Parathyroid adenoma (tissue), 2 donors: ENCODE results near the gene IFT80.
A peak's percentile ranks its signal among the peaks of the same experiment; 100 is the strongest.

Experiments used
- H2AFZ ChIP-seq: fragments of 300-600 bp; sonication (generic); one replicate; pipeline ENCODE4 v1.7.0; 2017; ENCODE audit warnings: antibody characterized with exemption, mild to moderate bottlenecking
- H3K27ac ChIP-seq: fragments of 300-600 bp; sonication (generic); one replicate; pipeline ENCODE4 v1.7.0; 2017
- H3K27me3 ChIP-seq: fragments of 300-600 bp; sonication (generic); one replicate; pipeline ENCODE4 v1.7.0; 2017; ENCODE audit warnings: low read length; ENCODE audit not compliant: control insufficient read depth, insufficient read depth
- H3K36me3 ChIP-seq: fragments of 300-600 bp; sonication (generic); one replicate; pipeline ENCODE4 v1.7.0; 2017; ENCODE audit warnings: low read length; ENCODE audit not compliant: control insufficient read depth, insufficient read depth
- H3K4me1 ChIP-seq: fragments of 300-600 bp; sonication (generic); one replicate; pipeline ENCODE4 v1.7.0; 2017; ENCODE audit warnings: control low read depth
- H3K4me2 ChIP-seq: fragments of 300-600 bp; sonication (generic); one replicate; pipeline ENCODE4 v1.7.0; 2017; ENCODE audit warnings: low read length
- H3K4me3 ChIP-seq: fragments of 300-600 bp; sonication (generic); one replicate; pipeline ENCODE4 v1.7.0; 2017; ENCODE audit warnings: low read depth, low read length
- H3K79me2 ChIP-seq: fragments of 300-600 bp; sonication (generic); one replicate; pipeline ENCODE4 v1.7.0; 2017; ENCODE audit warnings: control low read depth
- H3K9ac ChIP-seq: fragments of 300-600 bp; sonication (generic); one replicate; pipeline ENCODE4 v1.7.0; 2017; ENCODE audit warnings: mild to moderate bottlenecking
- H3K9me3 ChIP-seq: fragments of 300-600 bp; sonication (generic); one replicate; pipeline ENCODE4 v1.7.0; 2017; ENCODE audit warnings: low read length; ENCODE audit not compliant: control insufficient read depth
- TF ChIP-seq, protein P1 (sequence below): fragments of 300-600 bp; sonication (generic); IDR thresholded peaks from one replicate; pipeline ENCODE4 v1.7.0; 2017; ENCODE audit warnings: antibody characterized with exemption, mild to moderate bottlenecking
- donor health status: primary hyperparathyroidism.

Gene IFT80

DNA sequence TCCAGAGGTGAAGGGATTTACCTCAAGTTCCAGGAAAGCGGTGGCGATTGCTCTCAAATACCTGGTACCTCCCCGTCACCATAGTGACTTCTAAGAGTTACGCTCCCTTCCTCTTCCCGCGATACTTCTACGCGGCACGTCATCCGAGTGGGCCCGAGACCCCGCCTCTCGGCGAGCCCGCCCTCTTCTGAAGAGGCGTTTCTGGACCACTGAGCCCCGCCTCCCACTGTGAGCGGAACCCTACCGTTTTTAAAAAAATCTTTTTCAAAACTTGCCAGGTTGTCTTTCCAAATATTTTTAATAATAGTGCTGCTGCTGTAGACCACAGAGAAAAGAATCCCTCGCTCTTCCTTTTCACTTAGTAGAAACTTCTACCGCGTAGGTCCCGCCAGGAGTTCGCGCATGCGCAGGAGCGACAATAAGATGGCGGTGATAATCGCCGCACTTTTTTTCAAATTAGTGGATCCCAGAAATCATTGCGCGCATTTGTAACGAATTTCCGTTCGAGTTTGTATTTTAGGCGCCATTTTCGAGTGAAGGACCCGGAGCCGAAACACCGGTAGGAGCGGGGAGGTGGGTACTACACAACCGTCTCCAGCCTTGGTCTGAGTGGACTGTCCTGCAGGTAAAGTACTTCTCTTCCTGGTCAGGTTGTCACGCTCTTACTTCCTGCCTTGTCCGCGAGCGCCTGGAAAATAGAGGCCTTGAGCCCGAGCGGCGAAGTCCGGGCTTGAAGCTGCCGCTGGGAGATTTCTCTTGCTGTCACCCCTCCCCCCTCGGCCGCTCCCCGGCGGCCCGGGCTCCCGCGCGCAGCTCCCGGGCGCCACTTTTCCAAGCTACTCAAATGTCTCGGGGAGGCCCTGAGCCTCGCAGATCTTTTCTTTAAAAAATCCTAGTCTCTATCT lies at the start of gene IFT80, which contains the start of gene SMC4:
Gene IFT80 (minus strand): TSS at position 101 of the 905 bp plus-strand sequence. CDS start 14,625 bp downstream, outside the sequence.
Gene SMC4 (plus strand): TSS at position 526 of the 905 bp plus-strand sequence. CDS start 1,177 bp downstream, outside the sequence.
- H3K27ac ChIP-seq = peak within 1 kb of the TSS; percentile 84
- peak within 1 kb of the TSS; percentile 72 for H3K4me2 ChIP-seq
- peak within 1 kb of the TSS; percentile 75 for H3K4me3 ChIP-seq
- H3K9ac ChIP-seq = no peak within 1 kb of the TSS
- TF ChIP-seq, protein P1, sequence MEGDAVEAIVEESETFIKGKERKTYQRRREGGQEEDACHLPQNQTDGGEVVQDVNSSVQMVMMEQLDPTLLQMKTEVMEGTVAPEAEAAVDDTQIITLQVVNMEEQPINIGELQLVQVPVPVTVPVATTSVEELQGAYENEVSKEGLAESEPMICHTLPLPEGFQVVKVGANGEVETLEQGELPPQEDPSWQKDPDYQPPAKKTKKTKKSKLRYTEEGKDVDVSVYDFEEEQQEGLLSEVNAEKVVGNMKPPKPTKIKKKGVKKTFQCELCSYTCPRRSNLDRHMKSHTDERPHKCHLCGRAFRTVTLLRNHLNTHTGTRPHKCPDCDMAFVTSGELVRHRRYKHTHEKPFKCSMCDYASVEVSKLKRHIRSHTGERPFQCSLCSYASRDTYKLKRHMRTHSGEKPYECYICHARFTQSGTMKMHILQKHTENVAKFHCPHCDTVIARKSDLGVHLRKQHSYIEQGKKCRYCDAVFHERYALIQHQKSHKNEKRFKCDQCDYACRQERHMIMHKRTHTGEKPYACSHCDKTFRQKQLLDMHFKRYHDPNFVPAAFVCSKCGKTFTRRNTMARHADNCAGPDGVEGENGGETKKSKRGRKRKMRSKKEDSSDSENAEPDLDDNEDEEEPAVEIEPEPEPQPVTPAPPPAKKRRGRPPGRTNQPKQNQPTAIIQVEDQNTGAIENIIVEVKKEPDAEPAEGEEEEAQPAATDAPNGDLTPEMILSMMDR = no peak
- H2AFZ ChIP-seq = peak within 1 kb of the TSS; percentile 95
- H3K79me2 ChIP-seq = peaks cover 19% of the 10 kb centered on the region
- H3K27me3 ChIP-seq = no peaks in the 10 kb centered on the region
- no peaks in the 10 kb centered on the region for H3K9me3 ChIP-seq
- no peaks in the 10 kb centered on the region for H3K36me3 ChIP-seq
- no peaks in the 10 kb centered on the region for H3K4me1 ChIP-seq

DNA sequence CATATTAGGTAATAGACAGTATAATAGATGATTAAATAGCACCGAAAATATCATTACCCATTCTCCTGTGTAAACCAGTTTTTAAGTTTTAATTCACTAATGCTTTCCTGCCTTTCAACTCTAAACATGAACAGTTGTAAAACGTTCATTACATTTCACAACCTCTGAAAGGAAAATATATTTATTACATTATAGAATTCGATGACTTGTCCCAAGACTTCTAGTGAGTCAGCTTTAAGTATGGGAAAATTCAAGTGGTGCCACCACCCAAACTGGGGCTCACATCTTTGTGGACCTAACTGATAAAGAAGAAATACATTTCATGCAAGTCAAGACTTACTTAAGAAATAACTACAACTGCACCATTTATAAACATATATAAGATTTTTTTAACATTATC lies 48.5 kb upstream of the IFT80 start:
- Histone ChIP-seq H3K9ac (no peak overlapping the region), H2AFZ (no peak overlapping the region), H3K27me3 (no peaks in the 10 kb centered on the region), H3K79me2 (no peaks in the 10 kb centered on the region), H3K36me3 (no peaks in the 10 kb centered on the region), H3K4me2 (no peak overlapping the region), H3K4me3 (no peak overlapping the region), H3K9me3 (no peaks in the 10 kb centered on the region), H3K27ac (no peak overlapping the region), H3K4me1 (peaks cover 2% of the 10 kb centered on the region)
- TF ChIP-seq, protein P1 = no peak

DNA sequence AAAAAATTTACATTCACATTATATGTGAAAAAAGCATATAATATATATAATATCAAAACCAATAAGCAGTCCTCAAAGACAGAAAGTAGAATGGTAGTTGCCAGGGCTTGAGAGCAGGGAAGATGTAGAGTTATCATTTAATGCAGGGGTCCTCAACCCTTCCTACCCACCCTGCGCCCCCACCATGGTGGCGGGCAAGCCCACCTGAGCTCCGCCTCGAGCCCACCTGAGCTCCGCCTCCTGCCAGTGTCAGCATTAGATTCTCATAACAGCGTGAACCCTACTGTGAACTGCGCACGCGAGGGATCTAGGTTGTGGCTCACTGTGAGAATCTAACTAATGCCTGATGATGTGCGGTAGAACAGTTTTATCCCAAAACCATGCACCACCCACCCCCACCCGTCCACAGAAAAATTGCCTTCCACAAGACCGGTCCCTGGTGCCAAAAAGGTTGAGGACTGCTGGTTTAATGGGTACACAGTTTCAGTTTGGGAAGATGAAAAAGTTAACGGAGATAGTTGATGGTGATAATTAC lies 47.6 kb upstream of the IFT80 start:
- H3K9ac ChIP-seq = no peak overlapping the region
- H3K4me2 ChIP-seq = no peak overlapping the region
- H3K36me3 ChIP-seq = no peaks in the 10 kb centered on the region
- no peak overlapping the region for H3K27ac ChIP-seq
- no peaks in the 10 kb centered on the region for H3K27me3 ChIP-seq
- TF ChIP-seq, protein P1 = no peak
- no peak overlapping the region for H3K4me3 ChIP-seq
- H3K4me1 ChIP-seq = peaks cover 2% of the 10 kb centered on the region
- no peaks in the 10 kb centered on the region for H3K79me2 ChIP-seq
- no peak overlapping the region for H2AFZ ChIP-seq
- H3K9me3 ChIP-seq = no peaks in the 10 kb centered on the region

DNA sequence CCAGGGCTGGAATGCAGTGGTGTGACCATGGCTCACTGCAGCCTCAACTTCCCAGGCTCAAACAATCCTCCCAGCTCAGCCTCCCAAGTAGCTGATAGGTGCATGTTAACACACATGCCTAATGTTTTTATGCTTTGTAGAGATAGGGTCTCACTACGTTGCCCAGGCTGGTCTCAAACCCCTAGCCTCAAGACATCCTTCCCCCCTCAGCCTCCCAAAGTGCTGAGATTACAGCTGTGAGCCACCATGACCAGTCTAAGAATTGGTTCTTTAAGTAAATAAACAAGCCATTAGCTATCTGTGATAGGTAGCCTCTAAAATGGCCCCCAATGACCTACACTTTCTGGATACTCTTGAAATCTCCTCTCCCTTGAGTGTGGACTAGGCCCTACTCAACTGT lies 46.8 kb upstream of the IFT80 start:
- Histone ChIP-seq H3K79me2 (no peaks in the 10 kb centered on the region), H3K36me3 (no peaks in the 10 kb centered on the region), H3K4me1 (peaks cover 2% of the 10 kb centered on the region), H3K9ac (no peak overlapping the region), H2AFZ (no peak overlapping the region), H3K4me3 (no peak overlapping the region), H3K9me3 (no peaks in the 10 kb centered on the region), H3K27me3 (no peaks in the 10 kb centered on the region), H3K4me2 (no peak overlapping the region), H3K27ac (no peak overlapping the region)
- TF ChIP-seq, protein P1 = no peak
